ENCODE measurements around the gene HSPA1A.
"Not testable (repeated sequence)": the region's sequence is repeated elsewhere in the genome, so short reads cannot be mapped to it uniquely, and the experiment has no call there.

The HSPA1A gene

DNA sequence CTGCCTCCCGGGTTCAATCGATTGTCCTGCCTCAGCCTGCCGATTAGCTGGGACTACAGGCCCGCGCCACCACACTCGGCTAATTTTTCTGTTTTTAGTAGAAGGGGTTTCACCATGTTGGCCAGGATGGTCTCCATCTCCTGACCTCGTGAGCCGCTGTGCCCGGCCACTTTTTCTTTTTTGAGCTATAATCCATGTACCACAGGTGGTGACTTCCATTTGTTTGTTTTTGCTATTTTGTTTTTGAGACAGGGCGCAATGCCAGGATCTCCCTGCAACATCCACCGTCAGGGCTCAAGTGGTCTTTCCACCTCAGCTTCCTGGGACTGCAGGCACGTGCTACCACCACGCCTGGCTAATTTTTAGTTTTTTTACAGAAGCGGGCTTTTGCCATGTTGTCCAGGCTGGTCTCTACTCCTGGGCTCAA lies 20.7 kb downstream of the HSPA1A start:
- DNase-seq (ENCODE audit: low read depth, low spot score), result no peak

DNA sequence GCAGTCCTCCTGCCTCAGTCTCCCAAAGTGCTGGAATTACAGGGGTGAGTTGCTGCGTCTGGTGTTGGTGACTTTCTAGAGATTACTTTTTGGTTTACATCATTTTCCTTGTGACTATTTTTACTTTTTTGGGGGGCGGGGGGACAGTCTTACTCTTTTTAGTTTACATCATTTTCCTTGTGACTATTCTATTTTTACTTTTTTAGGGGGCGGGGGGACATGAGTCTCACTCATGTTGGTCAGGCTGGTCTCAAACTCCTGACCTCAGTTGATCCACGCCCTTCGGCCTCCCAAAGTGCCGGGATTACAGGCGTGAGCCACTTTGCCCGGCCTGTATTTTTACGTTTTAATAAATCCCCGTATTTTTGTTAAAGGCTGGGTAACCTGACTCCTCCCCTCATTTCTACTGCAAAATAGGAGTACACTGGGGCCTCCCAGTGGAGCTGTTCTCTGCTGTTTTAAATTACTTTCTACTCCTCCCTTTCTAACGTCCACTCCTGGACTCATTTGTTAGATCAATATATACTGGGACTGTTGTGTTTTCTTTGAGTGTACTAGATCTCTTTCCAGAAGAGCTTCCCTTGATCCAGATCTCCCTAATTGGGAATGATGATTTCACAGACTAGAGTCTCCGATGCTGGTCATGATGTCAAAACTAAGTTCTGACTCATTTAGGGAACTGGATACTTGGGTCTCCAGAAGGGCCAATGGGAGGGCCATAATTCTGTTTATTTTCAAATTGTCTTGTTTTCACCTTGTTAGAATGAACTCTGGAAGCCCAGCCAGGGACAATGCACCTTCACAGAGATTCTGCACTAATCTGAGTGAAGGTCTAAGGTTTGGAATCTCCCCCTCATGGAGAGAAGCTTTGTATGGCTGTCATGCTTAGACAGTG lies 21.4 kb downstream of the HSPA1A start:
- no peak for DNase-seq (ENCODE audit: low read depth, low spot score)

- no peak for DNase-seq (ENCODE audit: low read depth, low spot score)
Measured at GRCh38 chr6:31837369-31838113, 22.2 kb downstream of the HSPA1A start.

- DNase-seq (ENCODE audit: low read depth, low spot score), result not testable (repeated sequence)
Measured at GRCh38 chr6:31838114-31838553, 22.8 kb downstream of the HSPA1A start.

- no peak for DNase-seq (ENCODE audit: low read depth, low spot score)
Measured at GRCh38 chr6:31838968-31839367, 23.6 kb downstream of the HSPA1A start.

DNA sequence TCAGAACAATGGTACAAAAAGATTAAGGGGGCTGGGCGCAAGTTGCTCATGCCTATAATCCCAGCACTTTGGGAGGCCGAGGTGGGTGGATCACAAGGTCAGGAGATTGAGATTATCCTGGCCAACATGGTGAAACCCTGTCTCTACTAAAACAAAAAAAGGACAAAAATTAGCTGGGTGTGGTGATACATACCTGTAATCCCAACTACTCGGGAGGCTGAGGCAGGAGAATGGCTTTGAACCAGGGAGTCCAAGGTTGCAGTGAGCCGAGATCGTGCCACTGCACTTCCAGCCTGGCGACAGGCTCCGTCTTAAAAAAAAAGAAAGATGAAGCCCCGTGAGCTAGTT lies 24.4 kb downstream of the HSPA1A start:
- not testable (repeated sequence) for DNase-seq (ENCODE audit: low read depth, low spot score)

DNA sequence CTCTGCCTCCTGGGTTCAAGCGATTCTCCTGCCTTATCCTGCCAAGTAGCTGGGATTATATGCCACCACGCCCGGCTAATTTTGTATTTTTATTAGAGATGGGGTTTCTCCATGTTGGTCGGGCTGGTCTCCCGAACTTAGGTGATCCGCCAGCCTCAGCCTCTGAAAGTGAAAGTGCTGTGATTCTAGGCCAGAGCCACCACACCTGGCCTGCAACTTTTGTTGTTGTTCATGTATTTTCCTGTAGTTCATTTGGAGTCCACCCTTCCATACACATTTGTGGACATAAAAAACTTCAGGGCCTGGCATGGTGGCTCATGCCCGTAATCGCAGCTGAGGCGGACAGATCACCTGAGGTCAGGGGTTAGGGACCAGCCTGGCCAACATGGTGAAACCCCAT lies 26.7 kb downstream of the HSPA1A start:
- no peak for DNase-seq (ENCODE audit: low read depth, low spot score)

DNA sequence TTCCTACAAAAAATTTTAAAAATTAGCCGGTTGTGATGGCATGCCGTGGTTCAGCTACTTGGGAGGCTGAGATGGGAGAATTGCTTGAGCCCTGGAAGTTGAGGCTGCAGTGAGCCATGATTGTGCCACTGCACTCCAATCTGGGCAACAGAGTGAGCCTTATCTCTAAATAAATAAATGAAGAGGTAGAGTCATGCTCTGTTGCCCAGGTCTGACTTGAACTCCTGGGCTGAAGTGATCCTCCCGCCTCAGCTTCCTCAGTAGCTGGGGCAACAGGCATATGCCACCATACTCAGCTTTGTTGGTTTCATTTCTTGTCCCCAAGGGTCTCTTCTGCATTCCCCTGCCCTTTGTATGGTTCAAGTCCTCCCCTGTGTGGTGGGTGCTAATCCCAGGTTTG lies 29.2 kb downstream of the HSPA1A start:
- no peak for DNase-seq (ENCODE audit: low read depth, low spot score)

- DNase-seq (ENCODE audit: low read depth, low spot score), result no peak
Measured at GRCh38 chr6:31847276-31847978, 32.1 kb downstream of the HSPA1A start.

DNA sequence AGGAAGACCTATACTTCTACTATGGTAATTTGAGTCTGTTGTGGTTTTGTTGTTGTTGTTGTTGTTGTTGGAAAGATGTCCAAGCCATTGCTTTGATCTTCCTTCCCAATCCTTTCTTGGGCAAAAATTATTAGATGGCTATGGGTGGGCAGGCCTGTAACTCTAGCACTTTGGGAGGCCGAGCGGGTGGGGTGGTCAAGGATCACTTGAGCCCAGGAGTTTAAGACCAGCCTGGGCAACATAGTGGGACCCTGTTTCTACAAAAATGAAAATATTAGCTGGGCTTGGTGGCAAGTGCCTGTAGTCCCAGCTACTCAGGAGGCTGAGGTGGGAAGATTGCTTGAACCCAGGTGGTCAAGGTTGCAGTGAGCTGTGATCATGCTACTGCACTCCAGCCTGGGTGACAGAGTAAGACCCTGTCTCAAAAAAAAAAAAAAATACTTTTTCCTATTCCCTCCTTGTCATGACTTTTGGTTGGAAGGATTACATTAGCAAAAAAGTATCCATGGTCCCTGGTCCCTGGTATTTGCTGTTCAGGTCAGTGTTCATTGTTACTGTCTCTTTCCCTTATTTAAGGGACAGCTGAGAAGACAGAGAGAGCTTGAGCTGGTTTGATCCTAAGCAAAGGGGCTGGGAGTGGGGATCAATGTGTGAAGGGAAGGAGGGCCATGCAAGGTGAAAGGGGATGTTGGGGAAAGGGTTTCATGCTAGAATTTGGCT lies 35.6 kb downstream of the HSPA1A start:
- no peak for DNase-seq (ENCODE audit: low read depth, low spot score)

DNA sequence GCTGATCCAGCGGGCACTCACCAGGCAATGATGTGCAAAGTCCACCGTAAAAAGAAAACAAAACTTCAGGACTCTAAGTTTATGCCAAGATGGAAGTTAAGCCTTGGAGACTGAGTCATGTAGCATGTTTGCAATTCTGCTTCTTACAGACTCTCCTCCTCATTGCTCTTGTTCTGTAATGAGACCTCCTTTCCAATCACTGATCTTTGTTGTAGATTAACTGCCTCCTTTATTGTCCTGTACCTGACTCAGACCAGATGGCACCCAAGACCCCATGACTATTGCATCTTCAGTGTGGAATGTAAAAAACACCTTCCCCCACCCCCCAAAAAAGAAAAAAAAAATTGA lies 36.1 kb downstream of the HSPA1A start:
- no peak for DNase-seq (ENCODE audit: low read depth, low spot score)

DNA sequence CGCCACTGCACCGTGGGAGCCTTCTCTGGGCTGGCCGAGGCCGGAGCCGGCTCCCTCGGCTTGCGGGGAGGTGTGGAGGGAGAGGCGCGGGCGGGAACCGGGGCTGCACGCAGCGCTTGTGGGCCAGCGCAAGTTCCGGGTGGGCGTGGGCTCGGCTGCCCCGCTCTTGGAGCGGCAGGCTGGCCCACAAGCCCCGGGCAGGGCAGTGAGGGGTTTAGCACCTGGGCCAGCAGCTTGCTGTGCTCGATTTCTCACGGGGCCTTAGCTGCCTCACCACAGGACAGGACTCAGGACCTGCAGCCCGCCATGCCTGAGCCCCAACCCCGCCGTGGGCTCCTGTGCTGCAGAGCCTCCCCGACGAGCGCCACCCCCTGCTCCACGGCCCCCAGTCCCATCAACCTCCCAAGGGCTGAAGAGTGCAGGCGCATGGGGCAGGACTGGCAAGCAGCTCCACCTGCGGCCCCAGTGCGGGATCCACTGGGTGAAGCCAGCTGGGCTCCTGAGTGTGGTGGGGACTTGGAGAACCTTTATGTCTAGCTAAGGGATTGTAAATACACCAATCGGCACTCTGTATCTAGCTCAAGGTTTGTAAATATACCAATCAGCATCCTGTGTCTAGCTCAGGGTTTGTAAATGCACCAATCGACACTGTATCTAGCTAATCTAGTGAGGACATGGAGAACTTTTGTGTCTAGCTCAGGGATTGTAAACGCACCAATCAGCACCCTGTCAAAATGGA lies 36.8 kb downstream of the HSPA1A start:
- not testable (repeated sequence) for DNase-seq (ENCODE audit: low read depth, low spot score)

DNA sequence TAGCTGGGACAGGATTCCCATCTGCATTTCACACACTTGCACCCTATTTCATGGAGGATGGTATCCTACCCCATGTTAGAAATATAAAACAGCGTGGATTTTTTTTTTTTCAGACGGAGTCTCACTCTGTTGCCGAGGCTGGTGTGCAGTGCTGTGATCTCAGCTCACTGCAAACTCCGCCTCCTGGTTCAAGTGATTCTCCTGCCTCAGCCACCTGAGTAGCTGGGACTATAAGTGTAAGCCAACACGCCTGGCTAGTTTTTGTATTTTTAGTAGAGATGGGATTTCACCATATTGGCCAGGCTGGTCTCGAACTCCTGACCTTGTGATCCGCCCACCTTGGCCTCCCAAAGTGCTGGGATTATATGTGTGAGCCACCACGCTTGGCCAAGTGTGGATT lies 42.4 kb downstream of the HSPA1A start:
- not testable (repeated sequence) for DNase-seq (ENCODE audit: low read depth, low spot score)

DNA sequence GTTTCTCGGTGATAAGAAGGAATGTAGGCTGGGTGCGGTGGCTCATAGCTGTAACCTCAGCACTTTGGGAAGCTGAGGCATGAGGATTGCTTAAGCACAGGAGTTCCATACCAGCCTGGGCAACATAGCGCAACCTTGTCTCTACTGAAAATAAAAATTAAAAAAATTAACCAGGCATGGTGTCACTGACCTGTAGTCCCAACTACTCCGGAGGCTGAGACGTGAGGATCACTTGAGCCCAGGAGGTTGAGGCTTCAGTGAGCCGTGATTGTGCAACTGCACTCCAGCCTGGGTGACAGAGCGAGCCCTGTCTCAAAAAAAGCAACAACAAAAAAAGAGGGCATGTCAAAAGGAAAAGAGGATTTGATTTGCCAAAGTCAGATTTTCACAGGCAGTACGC lies 43.4 kb downstream of the HSPA1A start:
- DNase-seq (ENCODE audit: low read depth, low spot score), result no peak

DNA sequence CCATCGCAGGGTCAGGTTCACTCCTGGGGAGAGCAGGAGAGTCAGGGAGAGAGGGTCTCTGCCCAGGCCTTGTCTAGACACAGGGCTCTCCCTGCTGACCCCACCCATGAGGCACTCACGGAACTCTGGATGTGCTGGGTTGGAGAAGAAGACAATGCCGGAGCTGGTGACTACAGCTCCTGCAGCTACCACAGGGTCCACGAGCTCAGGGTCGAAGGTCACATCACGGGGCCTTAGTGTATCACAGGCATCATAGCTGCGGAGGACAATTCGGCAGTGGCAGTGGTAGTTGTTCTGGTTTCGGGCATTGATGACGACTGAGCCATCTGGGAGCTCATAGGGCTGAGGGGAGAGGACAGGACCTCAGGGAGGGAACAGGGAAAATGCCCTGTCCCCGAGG lies 44.6 kb downstream of the HSPA1A start:
- DNase-seq (ENCODE audit: low read depth, low spot score), result no peak

- DNase-seq (ENCODE audit: low read depth, low spot score), result no peak
Measured at GRCh38 chr6:31860349-31860748, 45.0 kb downstream of the HSPA1A start.

DNA sequence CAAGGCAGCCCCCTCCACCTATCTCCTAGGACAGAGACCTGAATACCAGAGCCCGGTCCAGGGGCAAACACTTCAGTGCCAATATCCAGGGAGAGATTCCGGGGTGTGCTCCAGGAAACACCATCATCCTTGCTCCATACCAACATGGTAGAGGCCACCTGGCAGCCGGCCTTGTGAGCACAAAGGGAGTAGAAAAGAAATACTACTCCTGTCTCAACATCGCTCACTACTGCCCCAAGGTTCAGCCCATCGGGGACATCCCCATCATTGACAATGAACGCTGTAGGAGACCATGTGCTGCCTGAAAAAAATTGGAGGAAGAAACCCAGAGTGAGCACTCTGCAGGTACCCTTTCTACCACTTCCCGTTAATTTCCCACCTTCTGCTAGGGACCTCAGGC lies 45.8 kb downstream of the HSPA1A start:
- no peak for DNase-seq (ENCODE audit: low read depth, low spot score)

DNA sequence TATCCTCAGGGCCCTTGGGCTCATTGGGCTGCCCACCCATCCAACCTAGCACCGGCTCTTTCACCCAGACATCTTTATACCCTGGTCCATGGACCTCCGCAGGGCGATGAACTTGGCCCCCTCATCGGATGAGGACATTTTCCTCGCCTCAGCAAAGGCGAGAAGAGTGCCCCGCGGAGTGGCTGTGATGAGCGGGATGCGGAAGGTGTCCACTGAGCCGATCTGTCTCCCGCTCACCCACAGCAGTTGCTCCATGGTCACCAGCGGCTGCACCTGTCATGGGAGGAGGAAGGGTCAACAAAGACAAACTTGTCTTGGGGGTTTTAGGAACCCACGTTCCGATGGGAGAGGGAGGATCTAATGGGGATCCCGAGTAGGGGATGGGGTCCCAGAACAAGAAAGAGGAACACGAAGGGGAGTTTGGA lies 46.6 kb downstream of the HSPA1A start:
- no peak for DNase-seq (ENCODE audit: low read depth, low spot score)

- peak; percentile 100 for DNase-seq (ENCODE audit: low read depth, low spot score)
Measured at GRCh38 chr6:31862344-31863235, 47.2 kb downstream of the HSPA1A start, which contains the start of gene NEU1. Gene NEU1, minus strand, starts transcription at chr6:31862821. Its CDS starts 45 bp downstream, at chr6:31862776.

DNA sequence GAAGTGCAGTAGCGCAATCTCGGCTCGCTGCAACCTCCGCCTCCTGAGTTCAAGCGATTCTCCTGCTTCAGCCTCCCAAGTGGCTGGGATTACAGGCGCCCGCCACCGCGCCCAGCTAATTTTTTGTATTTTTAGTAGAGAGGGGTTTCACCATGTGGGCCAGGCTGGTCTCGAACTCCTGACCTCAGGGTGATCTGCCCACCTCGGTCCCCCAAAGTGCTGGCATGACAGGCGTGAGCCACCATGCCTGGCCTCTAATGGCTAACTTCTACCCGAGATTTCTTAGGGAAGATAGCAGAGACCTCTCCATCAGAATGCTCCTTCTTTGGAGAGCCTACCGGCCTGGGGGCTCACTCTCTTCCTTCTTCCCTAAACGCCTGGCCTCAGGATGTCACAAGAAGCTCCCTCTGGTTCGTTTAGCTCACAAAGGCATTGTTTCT lies 48.8 kb downstream of the HSPA1A start:
- not testable (repeated sequence) for DNase-seq (ENCODE audit: low read depth, low spot score)
